ENCODE measurements around the gene VPS72. TPM values are rescaled to one million over a fixed set of nuclear protein-coding genes. Genes with fewer than 3 reads are reported as not detected.

Gene VPS72
- total and polyA plus RNA-seq, 11 donors, result 29.6 to 49.1 (median 38.1) TPM

DNA sequence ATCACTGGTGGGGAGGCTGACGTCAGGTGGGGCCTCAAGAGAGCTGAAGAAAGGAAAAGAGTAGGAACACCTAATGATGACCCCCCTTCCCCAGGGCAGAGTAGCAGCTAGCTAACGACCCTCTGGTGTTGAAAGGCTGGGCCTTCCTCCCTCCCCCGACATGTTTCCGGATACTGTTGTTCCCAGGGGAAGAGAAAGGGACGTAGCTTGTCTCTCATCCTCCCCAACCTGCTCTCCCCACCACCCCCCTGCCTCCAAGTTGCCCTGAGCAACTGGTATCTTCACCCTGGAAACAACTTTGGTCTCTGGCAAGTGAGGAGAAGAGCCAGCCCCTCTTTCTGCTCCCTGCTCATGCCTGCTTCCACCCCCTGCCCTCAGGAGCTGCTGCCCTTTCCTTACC, 46.0 kb downstream of the VPS72 start:
- H3K4me3 ChIP-seq, result peak overlapping the region in 10 of 12 donors; percentile 66 to 97 (median 84)
- TF ChIP-seq POLR2A (IDR thresholded peaks at IDR 0.05), result no peak
- TF ChIP-seq, protein P1, sequence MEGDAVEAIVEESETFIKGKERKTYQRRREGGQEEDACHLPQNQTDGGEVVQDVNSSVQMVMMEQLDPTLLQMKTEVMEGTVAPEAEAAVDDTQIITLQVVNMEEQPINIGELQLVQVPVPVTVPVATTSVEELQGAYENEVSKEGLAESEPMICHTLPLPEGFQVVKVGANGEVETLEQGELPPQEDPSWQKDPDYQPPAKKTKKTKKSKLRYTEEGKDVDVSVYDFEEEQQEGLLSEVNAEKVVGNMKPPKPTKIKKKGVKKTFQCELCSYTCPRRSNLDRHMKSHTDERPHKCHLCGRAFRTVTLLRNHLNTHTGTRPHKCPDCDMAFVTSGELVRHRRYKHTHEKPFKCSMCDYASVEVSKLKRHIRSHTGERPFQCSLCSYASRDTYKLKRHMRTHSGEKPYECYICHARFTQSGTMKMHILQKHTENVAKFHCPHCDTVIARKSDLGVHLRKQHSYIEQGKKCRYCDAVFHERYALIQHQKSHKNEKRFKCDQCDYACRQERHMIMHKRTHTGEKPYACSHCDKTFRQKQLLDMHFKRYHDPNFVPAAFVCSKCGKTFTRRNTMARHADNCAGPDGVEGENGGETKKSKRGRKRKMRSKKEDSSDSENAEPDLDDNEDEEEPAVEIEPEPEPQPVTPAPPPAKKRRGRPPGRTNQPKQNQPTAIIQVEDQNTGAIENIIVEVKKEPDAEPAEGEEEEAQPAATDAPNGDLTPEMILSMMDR (IDR thresholded peaks at IDR 0.05), result no peak
- ATAC-seq (no peak), DNase-seq (no peak)
- H3K4me1 ChIP-seq, result peaks cover 13 to 58% (median 39%) of the 10 kb centered on the region in 12 donors
- H3K27ac ChIP-seq, result peak overlapping the region; percentile 79 to 92 (median 87)
- H3K36me3 ChIP-seq, result peaks cover 0 to 31% (median 17%) of the 10 kb centered on the region in 9 donors
- peaks cover 0 to 5% (median 0%) of the 10 kb centered on the region in 9 donors for H3K27me3 ChIP-seq
- intact Hi-C loops (cut with DNase I), result loop anchor here in 1 of 10 donors (5.0 to 10.0 kb wide), 2 partner anchors 37 to 119 kb away; no protein-coding TSS in a partner anchor
- no peaks in the 10 kb centered on the region for H3K9me3 ChIP-seq
- WGBS, 4 donors, result 8 to 18% (median 12%) methylated on average over 5 of the region's 5 CpGs

DNA sequence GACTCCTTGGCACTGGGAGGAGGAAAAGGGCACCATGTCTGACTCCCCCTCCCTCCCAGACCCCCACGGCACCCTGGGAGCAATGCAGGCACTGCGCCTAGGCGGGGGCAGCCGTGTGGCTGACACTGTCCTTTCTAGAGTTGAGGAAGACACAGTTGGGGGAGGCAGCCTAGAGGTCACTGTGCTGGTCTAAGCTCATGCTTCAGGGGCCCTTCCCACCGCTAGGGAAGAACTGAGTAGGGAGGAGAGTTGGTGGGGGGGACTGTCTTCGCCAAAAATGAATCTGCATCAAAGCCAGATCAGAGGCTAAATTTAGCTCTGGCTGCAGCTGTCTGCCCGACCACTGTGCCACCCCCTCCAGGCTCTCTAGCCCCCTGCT, 47.0 kb downstream of the VPS72 start:
- Histone ChIP-seq H3K9me3 (no peaks in the 10 kb centered on the region), H3K27me3 (peaks cover 0 to 5% (median 0%) of the 10 kb centered on the region in 9 donors), H3K4me3 (peak overlapping the region in 3 of 12 donors; percentile 12 to 83 (median 80)), H3K36me3 (peaks cover 0 to 40% (median 26%) of the 10 kb centered on the region in 9 donors), H3K27ac (peak overlapping the region; percentile 79 to 92 (median 87)), H3K4me1 (peaks cover 13 to 58% (median 39%) of the 10 kb centered on the region in 12 donors)
- DNase-seq (no peak), ATAC-seq (peak in 2 of 4 donors; percentile 12 to 22)
- intact Hi-C loops (cut with DNase I), result loop anchor here in 1 of 10 donors (5.0 to 10.0 kb wide), 2 partner anchors 36 to 118 kb away; no protein-coding TSS in a partner anchor
- no peak for TF ChIP-seq POLR2A (IDR thresholded peaks at IDR 0.05)
- TF ChIP-seq, protein P1 (IDR thresholded peaks at IDR 0.05), result peak in 3 of 12 donors; percentile 8 to 30 (median 16)
- 28 to 45% (median 35%) methylated on average over 7 of the region's 7 CpGs for WGBS, 4 donors

DNA sequence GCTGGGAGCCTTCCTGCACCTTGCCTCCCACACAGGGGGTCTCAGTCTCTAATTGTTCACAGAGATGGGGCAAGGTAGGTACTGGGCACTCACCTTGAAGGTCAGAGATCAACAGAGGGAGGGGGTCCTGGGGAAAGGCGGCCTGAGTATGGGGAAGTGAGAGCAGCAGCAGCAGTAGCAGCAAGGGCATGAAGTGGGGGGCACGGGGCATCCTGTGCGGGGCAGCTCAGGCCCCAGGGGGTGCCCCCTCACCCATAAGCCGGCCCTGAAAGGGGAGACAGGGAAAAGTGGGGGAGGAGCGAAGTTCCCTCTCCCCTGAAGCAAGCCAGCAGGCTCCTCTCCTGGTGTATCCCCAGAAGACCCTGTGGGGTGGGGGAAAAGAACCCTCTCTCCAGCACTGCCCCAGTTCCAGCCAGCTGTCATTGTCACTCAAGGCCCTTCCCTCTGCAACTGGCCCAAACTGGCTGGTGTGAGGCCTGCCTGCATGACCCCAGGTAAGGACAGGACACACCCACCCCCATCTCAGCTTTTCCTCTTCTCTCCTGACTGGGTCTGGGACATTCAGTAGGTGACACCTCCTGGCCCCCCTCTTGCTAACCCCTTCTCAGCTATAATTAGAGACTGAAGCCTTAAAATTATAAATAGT, 47.5 kb downstream of the VPS72 start:
- WGBS, 4 donors, result 52 to 66% (median 58%) methylated on average over 4 to 5 of the region's 5 CpGs
- Histone ChIP-seq H3K36me3 (peaks cover 0 to 45% (median 31%) of the 10 kb centered on the region in 9 donors), H3K27ac (peak overlapping the region; percentile 79 to 92 (median 87)), H3K4me1 (peaks cover 13 to 56% (median 38%) of the 10 kb centered on the region in 12 donors), H3K9me3 (no peaks in the 10 kb centered on the region), H3K4me3 (peak overlapping the region in 1 of 12 donors; percentile 12), H3K27me3 (peaks cover 0 to 5% (median 0%) of the 10 kb centered on the region in 9 donors)
- TF ChIP-seq, protein P1 (IDR thresholded peaks at IDR 0.05), result no peak
- no peak for TF ChIP-seq POLR2A (IDR thresholded peaks at IDR 0.05)
- DNase-seq (peak in 4 of 5 donors; percentile 57 to 78 (median 69)), ATAC-seq (peak; percentile 27 to 61 (median 48))
- intact Hi-C loops (cut with DNase I), result loop anchor here in 1 of 10 donors (5.0 to 10.0 kb wide), 2 partner anchors 35 to 118 kb away; no protein-coding TSS in a partner anchor

DNA sequence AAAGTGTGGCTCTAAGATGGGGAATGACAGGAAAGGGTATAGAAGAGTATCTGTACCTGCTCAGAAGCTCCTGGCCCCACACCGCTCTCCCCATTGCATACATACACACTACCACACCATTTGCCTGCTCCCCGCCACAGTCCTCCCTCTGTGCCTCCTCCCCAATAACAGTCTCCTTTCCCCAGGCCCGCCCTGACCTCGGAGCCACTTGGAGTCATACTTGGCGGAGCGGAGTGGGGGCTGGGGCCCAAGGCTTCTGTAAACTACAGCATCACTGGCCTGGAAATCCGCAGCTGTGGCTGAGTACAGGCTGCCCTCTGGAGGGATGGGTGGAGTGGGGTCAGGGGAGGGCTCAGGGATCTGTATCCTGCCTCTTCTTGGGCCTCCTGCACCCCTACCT, 52.2 kb downstream of the VPS72 start:
- TF ChIP-seq POLR2A (IDR thresholded peaks at IDR 0.05), result no peak
- TF ChIP-seq, protein P1 (IDR thresholded peaks at IDR 0.05), result no peak
- H3K4me3 ChIP-seq, result no peak overlapping the region
- peaks cover 2 to 86% (median 72%) of the 10 kb centered on the region in 9 donors for H3K36me3 ChIP-seq
- no peaks in the 10 kb centered on the region for H3K27me3 ChIP-seq
- no peaks in the 10 kb centered on the region for H3K9me3 ChIP-seq
- H3K4me1 ChIP-seq, result peaks cover 3 to 19% (median 9%) of the 10 kb centered on the region in 12 donors
- WGBS, 4 donors, result 94 to 97% (median 94%) methylated on average over 6 to 7 of the region's 7 CpGs
- ATAC-seq (no peak), DNase-seq (no peak)
- H3K27ac ChIP-seq, result no peak overlapping the region
- intact Hi-C loops (cut with DNase I), result no loop called here

Measured in heart left ventricle (tissue), 16 donors.